A549 (cell line): ENCODE data around the gene LACTBL1.

Experiments
- FOSB ChIP-seq: fragments of 250-450 bp; sonication (Bioruptor Pico); IDR thresholded peaks from 2 replicates; pipeline ENCODE4 v1.5.0; 2020; ENCODE audit warnings: mild to moderate bottlenecking, moderate library complexity
- RAD21 ChIP-seq, 2 experiments: fragments of >200 bp in 1 of 2; sonication (Bioruptor Twin) in 1 of 2; formaldehyde crosslinking in 1 of 2; IDR thresholded peaks in 1 of 2; conservative IDR thresholded peaks in 1 of 2; 2 replicates in 1 of 2; 3 replicates in 1 of 2; pipeline ENCODE4 v1.6.1; 2012 to 2018; ENCODE audit warnings: inconsistent platforms in 1 of 2
- TF ChIP-seq, protein P1 (sequence below): fragments of >200 bp; sonication (Bioruptor Twin); formaldehyde crosslinking; IDR thresholded peaks from 3 replicates; pipeline ENCODE4 v1.5.1; 2016

DNA sequence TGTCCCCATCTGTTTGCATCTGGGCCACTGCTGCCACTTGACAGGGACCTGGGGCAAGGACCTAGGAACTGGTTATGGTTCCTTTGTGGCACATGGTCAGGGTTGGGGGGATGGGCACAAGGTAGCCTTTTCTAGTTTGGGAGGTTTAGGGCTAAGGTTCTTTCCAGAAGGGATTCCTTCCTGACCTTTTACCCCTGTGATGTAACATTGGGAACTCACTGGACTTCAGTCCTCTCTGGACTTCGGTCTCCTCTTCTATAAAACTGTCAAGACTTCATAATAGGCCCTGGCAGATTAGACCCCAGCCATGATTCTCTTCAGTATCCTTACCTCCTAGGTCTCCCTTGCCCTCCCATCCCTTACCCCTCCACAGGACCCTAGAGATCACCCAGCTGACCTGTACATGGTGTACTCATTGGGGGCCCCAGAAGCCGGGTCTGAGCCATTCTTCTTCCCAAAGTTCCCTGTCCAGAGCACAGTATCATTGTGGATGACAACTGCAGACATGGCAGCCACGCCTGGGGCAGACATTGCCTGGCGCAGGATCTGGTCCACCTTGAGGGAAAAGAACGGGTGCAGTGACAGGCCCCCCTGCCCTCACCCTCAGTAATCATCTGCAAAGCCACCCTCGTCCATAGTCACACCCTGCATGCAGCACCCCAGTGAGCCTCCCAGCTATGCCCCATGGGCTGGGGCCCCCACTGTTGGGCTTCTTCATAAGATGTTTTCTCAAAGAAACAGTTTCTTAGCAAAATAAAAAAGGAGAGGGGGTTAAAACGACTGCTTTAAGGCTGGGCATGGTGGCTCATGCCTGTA, 12.9 kb downstream of the LACTBL1 start:
- TF ChIP-seq RAD21 (conservative IDR thresholded peaks at IDR 0.05 in 1 of 2, IDR thresholded peaks at IDR 0.05 in 1 of 2) = no peak
- TF ChIP-seq, protein P1, sequence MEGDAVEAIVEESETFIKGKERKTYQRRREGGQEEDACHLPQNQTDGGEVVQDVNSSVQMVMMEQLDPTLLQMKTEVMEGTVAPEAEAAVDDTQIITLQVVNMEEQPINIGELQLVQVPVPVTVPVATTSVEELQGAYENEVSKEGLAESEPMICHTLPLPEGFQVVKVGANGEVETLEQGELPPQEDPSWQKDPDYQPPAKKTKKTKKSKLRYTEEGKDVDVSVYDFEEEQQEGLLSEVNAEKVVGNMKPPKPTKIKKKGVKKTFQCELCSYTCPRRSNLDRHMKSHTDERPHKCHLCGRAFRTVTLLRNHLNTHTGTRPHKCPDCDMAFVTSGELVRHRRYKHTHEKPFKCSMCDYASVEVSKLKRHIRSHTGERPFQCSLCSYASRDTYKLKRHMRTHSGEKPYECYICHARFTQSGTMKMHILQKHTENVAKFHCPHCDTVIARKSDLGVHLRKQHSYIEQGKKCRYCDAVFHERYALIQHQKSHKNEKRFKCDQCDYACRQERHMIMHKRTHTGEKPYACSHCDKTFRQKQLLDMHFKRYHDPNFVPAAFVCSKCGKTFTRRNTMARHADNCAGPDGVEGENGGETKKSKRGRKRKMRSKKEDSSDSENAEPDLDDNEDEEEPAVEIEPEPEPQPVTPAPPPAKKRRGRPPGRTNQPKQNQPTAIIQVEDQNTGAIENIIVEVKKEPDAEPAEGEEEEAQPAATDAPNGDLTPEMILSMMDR = no peak
- TF ChIP-seq FOSB = no peak
